ENCODE measurements around the gene CTLA4.

CTLA4 gene

GRCh38 chr2:203867561-203868200 lies at the start of gene CTLA4:
CTLA4 (plus strand) TSS chr2:203867771; CDS start chr2:203867943, 172 bp downstream.
- peak within 1 kb of the TSS; percentile 96 for H3K4me3 Mint-ChIP-seq
- H3K36me3 Mint-ChIP-seq (ENCODE audit: low read depth): peaks cover 46% of the 10 kb centered on the region
- peak within 1 kb of the TSS; percentile 99 for H3K27ac Mint-ChIP-seq
- no peaks in the 10 kb centered on the region for H3K9me3 Mint-ChIP-seq
- H3K4me1 Mint-ChIP-seq (ENCODE audit: low read depth): peaks cover 47% of the 10 kb centered on the region
- no peaks in the 10 kb centered on the region for H3K27me3 Mint-ChIP-seq (ENCODE audit: low read depth)

GRCh38 chr2:203818656-203819055 lies 48.9 kb upstream of the CTLA4 start:
- H3K27ac Mint-ChIP-seq: no peak overlapping the region

GRCh38 chr2:203819434-203820133 lies 48.0 kb upstream of the CTLA4 start:
- Mint-ChIP-seq H3K27ac (no peak overlapping the region), H3K4me3 (no peak overlapping the region), H3K4me1 (ENCODE audit: low read depth) (peaks cover 24% of the 10 kb centered on the region), H3K9me3 (no peaks in the 10 kb centered on the region), H3K36me3 (ENCODE audit: low read depth) (no peaks in the 10 kb centered on the region), H3K27me3 (ENCODE audit: low read depth) (peaks cover 8% of the 10 kb centered on the region)

More at GRCh38 chr2:203818656-203819055, 48.9 kb upstream of the CTLA4 start:
- H3K9me3 Mint-ChIP-seq: no peaks in the 10 kb centered on the region
- H3K27me3 Mint-ChIP-seq (ENCODE audit: low read depth): peaks cover 17% of the 10 kb centered on the region
- H3K36me3 Mint-ChIP-seq (ENCODE audit: low read depth): no peaks in the 10 kb centered on the region
- peaks cover 26% of the 10 kb centered on the region for H3K4me1 Mint-ChIP-seq (ENCODE audit: low read depth)
- no peak overlapping the region for H3K4me3 Mint-ChIP-seq

- Mint-ChIP-seq H3K27ac (no peak overlapping the region), H3K27me3 (ENCODE audit: low read depth) (peaks cover 3% of the 10 kb centered on the region), H3K9me3 (no peaks in the 10 kb centered on the region), H3K4me1 (ENCODE audit: low read depth) (peaks cover 21% of the 10 kb centered on the region), H3K4me3 (no peak overlapping the region), H3K36me3 (ENCODE audit: low read depth) (no peaks in the 10 kb centered on the region)
These were observed 46.6 kb upstream of the CTLA4 start for GRCh38 chr2:203820969-203821368.

- H3K27me3 Mint-ChIP-seq (ENCODE audit: low read depth): no peaks in the 10 kb centered on the region
These were observed 45.3 kb upstream of the CTLA4 start for GRCh38 chr2:203822240-203822639.

GRCh38 chr2:203823173-203823572 lies 44.4 kb upstream of the CTLA4 start:
- Mint-ChIP-seq H3K9me3 (peaks cover 8% of the 10 kb centered on the region), H3K27ac (peak overlapping the region; percentile 11), H3K36me3 (ENCODE audit: low read depth) (peaks cover 5% of the 10 kb centered on the region), H3K27me3 (ENCODE audit: low read depth) (no peaks in the 10 kb centered on the region), H3K4me1 (ENCODE audit: low read depth) (peaks cover 18% of the 10 kb centered on the region), H3K4me3 (no peak overlapping the region)

More at GRCh38 chr2:203822240-203822639, 45.3 kb upstream of the CTLA4 start:
- H3K27ac Mint-ChIP-seq: no peak overlapping the region
- H3K9me3 Mint-ChIP-seq: peaks cover 7% of the 10 kb centered on the region
- H3K4me3 Mint-ChIP-seq: no peak overlapping the region
- H3K36me3 Mint-ChIP-seq (ENCODE audit: low read depth): peaks cover 5% of the 10 kb centered on the region
- peaks cover 18% of the 10 kb centered on the region for H3K4me1 Mint-ChIP-seq (ENCODE audit: low read depth)

- Mint-ChIP-seq H3K36me3 (ENCODE audit: low read depth) (peaks cover 5% of the 10 kb centered on the region), H3K27me3 (ENCODE audit: low read depth) (no peaks in the 10 kb centered on the region), H3K9me3 (peaks cover 11% of the 10 kb centered on the region), H3K4me3 (peak overlapping the region; percentile 25), H3K27ac (peak overlapping the region; percentile 10), H3K4me1 (ENCODE audit: low read depth) (peaks cover 23% of the 10 kb centered on the region)
These were observed 43.5 kb upstream of the CTLA4 start for GRCh38 chr2:203824057-203824456.

- Mint-ChIP-seq H3K27me3 (ENCODE audit: low read depth) (no peaks in the 10 kb centered on the region), H3K4me3 (peak overlapping the region; percentile 1), H3K4me1 (ENCODE audit: low read depth) (peaks cover 24% of the 10 kb centered on the region), H3K36me3 (ENCODE audit: low read depth) (peaks cover 5% of the 10 kb centered on the region), H3K27ac (peak overlapping the region; percentile 43), H3K9me3 (peaks cover 11% of the 10 kb centered on the region)
These were observed 43.0 kb upstream of the CTLA4 start for GRCh38 chr2:203824603-203825002.

- H3K9me3 Mint-ChIP-seq: peaks cover 11% of the 10 kb centered on the region
- H3K27me3 Mint-ChIP-seq (ENCODE audit: low read depth): no peaks in the 10 kb centered on the region
- peaks cover 37% of the 10 kb centered on the region for H3K4me1 Mint-ChIP-seq (ENCODE audit: low read depth)
- H3K4me3 Mint-ChIP-seq: no peak overlapping the region
- no peak overlapping the region for H3K27ac Mint-ChIP-seq
- H3K36me3 Mint-ChIP-seq (ENCODE audit: low read depth): peaks cover 5% of the 10 kb centered on the region
These were observed 40.9 kb upstream of the CTLA4 start for GRCh38 chr2:203826704-203827103.

- Mint-ChIP-seq H3K36me3 (ENCODE audit: low read depth) (peaks cover 6% of the 10 kb centered on the region), H3K27ac (peak overlapping the region; percentile 92), H3K4me1 (ENCODE audit: low read depth) (peaks cover 19% of the 10 kb centered on the region), H3K27me3 (ENCODE audit: low read depth) (no peaks in the 10 kb centered on the region), H3K9me3 (peaks cover 11% of the 10 kb centered on the region), H3K4me3 (peak overlapping the region; percentile 55)
These were observed 37.1 kb upstream of the CTLA4 start for GRCh38 chr2:203830304-203831055.

GRCh38 chr2:203835420-203835819 lies 32.2 kb upstream of the CTLA4 start:
- H3K4me1 Mint-ChIP-seq (ENCODE audit: low read depth): peaks cover 12% of the 10 kb centered on the region
- H3K9me3 Mint-ChIP-seq: no peaks in the 10 kb centered on the region
- H3K27me3 Mint-ChIP-seq (ENCODE audit: low read depth): no peaks in the 10 kb centered on the region
- peaks cover 3% of the 10 kb centered on the region for H3K36me3 Mint-ChIP-seq (ENCODE audit: low read depth)
- no peak overlapping the region for H3K4me3 Mint-ChIP-seq
- H3K27ac Mint-ChIP-seq: no peak overlapping the region

GRCh38 chr2:203835892-203836800 lies 31.4 kb upstream of the CTLA4 start:
- H3K4me3 Mint-ChIP-seq: no peak overlapping the region
- no peak overlapping the region for H3K27ac Mint-ChIP-seq
- peaks cover 15% of the 10 kb centered on the region for H3K4me1 Mint-ChIP-seq (ENCODE audit: low read depth)
- H3K27me3 Mint-ChIP-seq (ENCODE audit: low read depth): no peaks in the 10 kb centered on the region
- H3K36me3 Mint-ChIP-seq (ENCODE audit: low read depth): peaks cover 3% of the 10 kb centered on the region
- no peaks in the 10 kb centered on the region for H3K9me3 Mint-ChIP-seq

- H3K27me3 Mint-ChIP-seq (ENCODE audit: low read depth): no peaks in the 10 kb centered on the region
- H3K27ac Mint-ChIP-seq: no peak overlapping the region
- no peaks in the 10 kb centered on the region for H3K9me3 Mint-ChIP-seq
- H3K36me3 Mint-ChIP-seq (ENCODE audit: low read depth): peaks cover 2% of the 10 kb centered on the region
- no peak overlapping the region for H3K4me3 Mint-ChIP-seq
- H3K4me1 Mint-ChIP-seq (ENCODE audit: low read depth): peaks cover 26% of the 10 kb centered on the region
These were observed 26.8 kb upstream of the CTLA4 start for GRCh38 chr2:203840655-203841205.

GRCh38 chr2:203841654-203842053 lies 25.9 kb upstream of the CTLA4 start:
- H3K27ac Mint-ChIP-seq: no peak overlapping the region
- H3K4me3 Mint-ChIP-seq: no peak overlapping the region
- peaks cover 2% of the 10 kb centered on the region for H3K36me3 Mint-ChIP-seq (ENCODE audit: low read depth)
- no peaks in the 10 kb centered on the region for H3K9me3 Mint-ChIP-seq
- H3K27me3 Mint-ChIP-seq (ENCODE audit: low read depth): no peaks in the 10 kb centered on the region
- peaks cover 26% of the 10 kb centered on the region for H3K4me1 Mint-ChIP-seq (ENCODE audit: low read depth)
